HG02852 (cell line): ENCODE measurements around the gene MRPL20.
"Not testable (repeated sequence)": the region's sequence is repeated elsewhere in the genome, so short reads cannot be mapped to it uniquely, and the experiment has no call there.

ENCODE experiments used
- ATAC-seq: cut with Tn5 transposase; IDR thresholded peaks from one replicate; pipeline ENCODE4 v1.9.1; 2021; ENCODE audit warnings: mild to moderate bottlenecking, moderate library complexity; ENCODE audit not compliant: unreplicated experiment

Gene MRPL20

GRCh38 chr1:1437904-1438376, 30.8 kb upstream of the MRPL20 start:
- no peak for ATAC-seq

- no peak for ATAC-seq
These were observed 30.2 kb upstream of the MRPL20 start for GRCh38 chr1:1437033-1437903.

GRCh38 chr1:1436630-1437032, 29.5 kb upstream of the MRPL20 start:
- ATAC-seq, result no peak

GRCh38 chr1:1435911-1436629, 29.0 kb upstream of the MRPL20 start:
- ATAC-seq, result no peak

GRCh38 chr1:1435106-1435903, 28.2 kb upstream of the MRPL20 start, which contains the start of gene VWA1:
VWA1 (plus strand) TSS chr1:1435690; CDS start chr1:1435749, 59 bp downstream.
- ATAC-seq, result no peak

- ATAC-seq, result no peak
These were observed 27.7 kb upstream of the MRPL20 start for GRCh38 chr1:1434824-1435105.

GRCh38 chr1:1434131-1434823, 27.2 kb upstream of the MRPL20 start:
- no peak for ATAC-seq

GRCh38 chr1:1433804-1434130, 26.7 kb upstream of the MRPL20 start:
- no peak for ATAC-seq

- ATAC-seq, result no peak
These were observed 26.1 kb upstream of the MRPL20 start for GRCh38 chr1:1432951-1433803.

- no peak for ATAC-seq
These were observed 25.3 kb upstream of the MRPL20 start for GRCh38 chr1:1432274-1432950.

GRCh38 chr1:1431845-1432273, 24.8 kb upstream of the MRPL20 start:
- no peak for ATAC-seq

- ATAC-seq, result no peak
These were observed 24.1 kb upstream of the MRPL20 start for GRCh38 chr1:1430992-1431844.

GRCh38 chr1:1430114-1430982, 23.3 kb upstream of the MRPL20 start:
- ATAC-seq, result no peak

GRCh38 chr1:1429671-1430073, 22.6 kb upstream of the MRPL20 start:
- no peak for ATAC-seq

GRCh38 chr1:1428967-1429366, 21.9 kb upstream of the MRPL20 start:
- not testable (repeated sequence) for ATAC-seq

- ATAC-seq, result no peak
These were observed 21.1 kb upstream of the MRPL20 start for GRCh38 chr1:1428174-1428573.

- no peak for ATAC-seq
These were observed 20.7 kb upstream of the MRPL20 start for GRCh38 chr1:1427820-1428148.
